ENCODE data around the gene TUBB4A. TPM values are rescaled to one million over a fixed set of nuclear protein-coding genes. Genes with fewer than 3 reads are reported as not detected.

Gene TUBB4A
- total and polyA plus RNA-seq, 9 of the 15 experiments (the other 6 are each of a cell fraction or from before 2014, with no cell fraction given) = 0.14 to 7.0 (median 0.75) TPM

DNA sequence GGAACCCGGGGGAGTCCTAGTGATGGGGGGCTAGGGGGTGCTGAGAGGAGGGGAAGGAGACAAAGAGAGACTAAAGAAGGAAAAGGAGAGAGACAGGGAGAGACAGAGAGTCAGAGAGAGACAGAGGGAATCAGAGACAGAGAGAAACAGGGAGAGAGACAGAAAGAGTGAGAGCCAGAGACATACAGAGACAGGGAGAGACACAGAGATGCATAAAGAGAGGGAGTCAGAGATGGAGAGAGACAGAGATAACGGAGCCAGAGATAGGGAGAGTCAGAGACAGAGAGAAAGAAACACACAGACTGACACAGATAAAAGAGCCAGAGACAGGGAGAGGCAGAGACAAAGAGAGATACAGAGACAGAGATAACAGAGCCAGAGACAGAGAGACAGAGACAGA is 27.2 kb upstream of the TUBB4A start (continued):
- TF ChIP-seq TAL1 (IDR thresholded peaks at IDR 0.05) (no peak), ZNF174 (CRISPR knock-in tag; IDR thresholded peaks at IDR 0.05) (no peak)
- TF ChIP-seq, protein P1, sequence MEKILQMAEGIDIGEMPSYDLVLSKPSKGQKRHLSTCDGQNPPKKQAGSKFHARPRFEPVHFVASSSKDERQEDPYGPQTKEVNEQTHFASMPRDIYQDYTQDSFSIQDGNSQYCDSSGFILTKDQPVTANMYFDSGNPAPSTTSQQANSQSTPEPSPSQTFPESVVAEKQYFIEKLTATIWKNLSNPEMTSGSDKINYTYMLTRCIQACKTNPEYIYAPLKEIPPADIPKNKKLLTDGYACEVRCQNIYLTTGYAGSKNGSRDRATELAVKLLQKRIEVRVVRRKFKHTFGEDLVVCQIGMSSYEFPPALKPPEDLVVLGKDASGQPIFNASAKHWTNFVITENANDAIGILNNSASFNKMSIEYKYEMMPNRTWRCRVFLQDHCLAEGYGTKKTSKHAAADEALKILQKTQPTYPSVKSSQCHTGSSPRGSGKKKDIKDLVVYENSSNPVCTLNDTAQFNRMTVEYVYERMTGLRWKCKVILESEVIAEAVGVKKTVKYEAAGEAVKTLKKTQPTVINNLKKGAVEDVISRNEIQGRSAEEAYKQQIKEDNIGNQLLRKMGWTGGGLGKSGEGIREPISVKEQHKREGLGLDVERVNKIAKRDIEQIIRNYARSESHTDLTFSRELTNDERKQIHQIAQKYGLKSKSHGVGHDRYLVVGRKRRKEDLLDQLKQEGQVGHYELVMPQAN (IDR thresholded peaks at IDR 0.05; ENCODE audit: borderline replicate concordance) = 0 out of 2 replicates have a peak, but pooled peaks have one; percentile 52
- TF ChIP-seq, protein P2, sequence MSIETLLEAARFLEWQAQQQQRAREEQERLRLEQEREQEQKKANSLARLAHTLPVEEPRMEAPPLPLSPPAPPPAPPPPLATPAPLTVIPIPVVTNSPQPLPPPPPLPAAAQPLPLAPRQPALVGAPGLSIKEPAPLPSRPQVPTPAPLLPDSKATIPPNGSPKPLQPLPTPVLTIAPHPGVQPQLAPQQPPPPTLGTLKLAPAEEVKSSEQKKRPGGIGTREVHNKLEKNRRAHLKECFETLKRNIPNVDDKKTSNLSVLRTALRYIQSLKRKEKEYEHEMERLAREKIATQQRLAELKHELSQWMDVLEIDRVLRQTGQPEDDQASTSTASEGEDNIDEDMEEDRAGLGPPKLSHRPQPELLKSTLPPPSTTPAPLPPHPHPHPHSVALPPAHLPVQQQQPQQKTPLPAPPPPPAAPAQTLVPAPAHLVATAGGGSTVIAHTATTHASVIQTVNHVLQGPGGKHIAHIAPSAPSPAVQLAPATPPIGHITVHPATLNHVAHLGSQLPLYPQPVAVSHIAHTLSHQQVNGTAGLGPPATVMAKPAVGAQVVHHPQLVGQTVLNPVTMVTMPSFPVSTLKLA (conservative IDR thresholded peaks at IDR 0.05) = no peak
- TF ChIP-seq, protein P3, sequence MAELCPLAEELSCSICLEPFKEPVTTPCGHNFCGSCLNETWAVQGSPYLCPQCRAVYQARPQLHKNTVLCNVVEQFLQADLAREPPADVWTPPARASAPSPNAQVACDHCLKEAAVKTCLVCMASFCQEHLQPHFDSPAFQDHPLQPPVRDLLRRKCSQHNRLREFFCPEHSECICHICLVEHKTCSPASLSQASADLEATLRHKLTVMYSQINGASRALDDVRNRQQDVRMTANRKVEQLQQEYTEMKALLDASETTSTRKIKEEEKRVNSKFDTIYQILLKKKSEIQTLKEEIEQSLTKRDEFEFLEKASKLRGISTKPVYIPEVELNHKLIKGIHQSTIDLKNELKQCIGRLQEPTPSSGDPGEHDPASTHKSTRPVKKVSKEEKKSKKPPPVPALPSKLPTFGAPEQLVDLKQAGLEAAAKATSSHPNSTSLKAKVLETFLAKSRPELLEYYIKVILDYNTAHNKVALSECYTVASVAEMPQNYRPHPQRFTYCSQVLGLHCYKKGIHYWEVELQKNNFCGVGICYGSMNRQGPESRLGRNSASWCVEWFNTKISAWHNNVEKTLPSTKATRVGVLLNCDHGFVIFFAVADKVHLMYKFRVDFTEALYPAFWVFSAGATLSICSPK (IDR thresholded peaks at IDR 0.05; ENCODE audit: borderline replicate concordance) = peak; percentile 60; the same call in 1 of the 2 replicates
